Activated CD4-positive, alpha-beta T cell treated with anti-CD3 and anti-CD28 coated beads for 24 hours (primary cell): Measurements from ENCODE around the gene OR10C1.

ENCODE experiments used
- DNase-seq, 2 donors: peaks; one replicate each; pipeline ENCODE4 v3.0.0-alpha.2; 2020; ENCODE audit warnings: low read depth in 2 of 2

Gene OR10C1

DNA sequence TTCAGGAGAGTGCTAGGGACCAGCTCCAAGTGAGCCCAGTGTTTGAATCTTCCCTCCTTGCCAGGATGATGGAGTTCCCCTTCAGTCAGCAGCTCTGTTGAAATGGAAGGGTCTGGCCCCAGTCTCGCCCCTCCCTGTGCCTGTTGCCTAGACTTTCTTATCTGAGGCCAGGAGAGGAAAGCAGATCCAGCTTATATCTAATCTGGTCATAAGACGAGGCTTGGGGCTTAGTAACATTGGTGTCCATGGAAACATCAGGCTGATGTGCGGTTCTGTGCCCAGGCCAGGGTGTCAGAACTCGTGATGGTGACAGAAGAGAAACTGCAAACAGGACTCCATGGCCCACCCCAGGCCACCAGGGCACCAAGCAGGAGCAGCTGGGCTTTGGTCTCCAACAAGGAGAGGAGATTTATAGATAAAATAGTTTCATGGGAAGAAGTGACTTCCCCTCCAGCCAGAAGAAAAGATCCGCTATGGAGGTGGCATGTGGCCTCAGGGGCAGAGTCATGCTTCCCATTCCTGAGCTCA is 38.9 kb downstream of the OR10C1 start:
- no peak for DNase-seq

DNA sequence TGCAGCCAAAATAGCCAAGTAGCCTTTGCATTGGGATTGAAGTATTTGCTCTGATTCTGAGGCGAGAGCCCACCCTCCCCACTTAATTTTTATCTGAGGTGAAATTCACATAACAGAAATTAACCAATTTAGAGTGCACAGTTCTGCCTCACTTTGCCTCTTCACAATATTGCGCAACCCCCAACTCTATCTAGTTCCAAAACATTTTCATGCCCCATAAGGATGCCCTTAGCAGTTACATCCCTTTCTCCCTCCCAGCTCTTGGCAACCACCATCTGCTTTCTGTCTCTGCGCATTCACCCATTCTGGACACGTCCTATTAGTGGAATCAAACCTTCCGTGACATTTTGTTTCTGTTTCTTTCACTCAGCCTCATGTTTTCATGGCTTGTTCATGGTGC is 39.6 kb downstream of the OR10C1 start:
- no peak for DNase-seq

- DNase-seq = no peak
These were observed 40.5 kb downstream of the OR10C1 start for GRCh38 chr6:29479560-29479959.

- DNase-seq = no peak
These were observed 44.1 kb downstream of the OR10C1 start for GRCh38 chr6:29483186-29483585.

GRCh38 chr6:29483735-29484134 is 44.6 kb downstream of the OR10C1 start:
- no peak for DNase-seq

DNA sequence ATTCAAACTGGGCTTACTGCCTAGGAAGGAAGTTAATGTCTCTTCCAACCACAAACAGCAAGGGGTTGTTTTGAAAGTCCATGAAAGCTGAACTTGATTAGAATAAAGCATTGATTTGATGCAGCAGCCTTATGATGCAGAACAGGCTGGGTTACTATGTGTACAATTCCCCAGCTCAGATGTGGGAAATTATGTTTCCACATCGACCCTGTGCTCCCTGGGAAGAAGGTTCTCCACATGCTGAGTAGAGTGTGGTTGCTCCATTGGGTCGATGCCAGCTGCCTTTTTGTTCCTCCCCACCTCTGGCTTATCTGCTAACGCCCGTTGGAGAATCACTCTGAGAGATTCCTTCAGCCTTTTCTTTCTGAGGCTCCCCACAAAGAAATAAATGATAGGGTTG is 47.5 kb downstream of the OR10C1 start:
- DNase-seq = no peak

DNA sequence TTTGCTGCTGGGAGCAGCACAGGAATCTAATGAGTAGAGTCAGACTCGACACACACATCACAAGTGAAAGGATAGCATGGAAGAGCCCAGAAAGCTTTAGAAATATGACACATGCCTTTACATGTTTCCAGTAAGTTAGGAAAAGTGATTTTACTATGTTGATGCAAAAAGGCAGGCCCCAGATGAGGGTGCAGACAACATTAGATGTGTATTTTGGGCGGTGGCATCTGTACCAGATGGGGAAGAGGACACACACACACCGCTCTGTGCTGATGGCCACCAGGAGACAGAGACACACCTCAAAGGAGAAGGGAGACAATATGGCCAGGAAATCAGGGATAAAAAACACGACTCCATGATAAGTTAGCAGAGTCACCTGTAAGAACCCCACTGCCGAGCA is 48.0 kb downstream of the OR10C1 start:
- no peak for DNase-seq

DNA sequence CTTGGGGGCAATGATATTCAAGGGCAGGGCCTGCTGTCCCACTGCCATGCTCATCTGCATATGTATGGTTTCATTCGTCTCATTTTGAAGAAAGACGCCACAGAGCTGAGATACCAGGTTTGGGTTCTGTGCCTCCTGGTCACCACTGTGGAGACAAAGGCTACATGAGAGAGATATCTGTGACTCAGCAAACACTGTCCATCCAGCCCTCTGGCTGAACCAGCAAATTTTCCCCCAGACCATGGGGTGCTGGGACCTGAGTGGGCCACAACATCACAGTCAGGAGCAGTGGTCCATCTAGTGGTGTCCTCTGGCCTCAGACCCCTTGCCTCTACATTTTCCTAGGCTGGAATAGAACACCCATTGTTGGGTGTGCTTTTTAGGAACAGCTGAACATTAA is 48.6 kb downstream of the OR10C1 start, which contains the start of gene MAS1L:
Gene MAS1L, minus strand, starts transcription at position 297 of the 400 bp plus-strand sequence. Its CDS starts 54 bp downstream, at position 243.
- no peak for DNase-seq

GRCh38 chr6:29488874-29489273 is 49.8 kb downstream of the OR10C1 start:
- DNase-seq = no peak

GRCh38 chr6:29489286-29489685 is 50.2 kb downstream of the OR10C1 start:
- no peak for DNase-seq

GRCh38 chr6:29490055-29490454 is 50.9 kb downstream of the OR10C1 start:
- DNase-seq = no peak

GRCh38 chr6:29490552-29490951 is 51.4 kb downstream of the OR10C1 start:
- DNase-seq = no peak
